Hepatocyte (in vitro differentiated cells): ENCODE data around the gene SRC. TPM values are rescaled to one million over a fixed set of nuclear protein-coding genes. Genes with fewer than 3 reads are reported as not detected.
"Not testable (repeated sequence)": the region's sequence is repeated elsewhere in the genome, so short reads cannot be mapped to it uniquely, and the experiment has no call there.

Experiments used
- DNase-seq: peaks from one replicate; pipeline ENCODE4 v3.0.0-alpha.2; 2016; ENCODE audit warnings: low spot score
- H2AFZ ChIP-seq: fragments of 200-600 bp; sonication (generic); 2 replicates; pipeline ENCODE4 v1.6.0; 2016; ENCODE audit warnings: antibody characterized with exemption, mild to moderate bottlenecking
- H3K27ac ChIP-seq: fragments of 200-600 bp; sonication (generic); 2 replicates; pipeline ENCODE4 v1.5.1; 2016; ENCODE audit warnings: mild to moderate bottlenecking
- H3K27me3 ChIP-seq: fragments of 200-600 bp; sonication (generic); 2 replicates; pipeline ENCODE4 v1.6.1; 2016
- H3K36me3 ChIP-seq: fragments of 200-600 bp; sonication (generic); replicated peaks from 2 replicates; pipeline ENCODE4 v1.5.1; 2016; ENCODE audit warnings: low read depth; ENCODE audit not compliant: insufficient read depth
- H3K4me1 ChIP-seq: fragments of 200-600 bp; sonication (generic); 2 replicates; pipeline ENCODE4 v1.5.1; 2016; ENCODE audit warnings: mild to moderate bottlenecking, moderate library complexity; ENCODE audit not compliant: insufficient read depth
- H3K4me2 ChIP-seq: fragments of 200-600 bp; sonication (generic); 2 replicates; pipeline ENCODE4 v1.6.0; 2016
- H3K4me3 ChIP-seq: fragments of 200-600 bp; sonication (generic); 2 replicates; pipeline ENCODE4 v1.5.1; 2016; ENCODE audit warnings: mild to moderate bottlenecking
- H3K79me2 ChIP-seq: fragments of 200-600 bp; sonication (generic); 2 replicates; pipeline ENCODE4 v1.6.0; 2017; ENCODE audit warnings: mild to moderate bottlenecking
- H3K9me2 ChIP-seq: fragments of 200-600 bp; sonication (generic); replicated peaks from 2 replicates; pipeline ENCODE4 v1.6.0; 2017; ENCODE audit warnings: mild to moderate bottlenecking; ENCODE audit not compliant: insufficient read depth
- H3K9me3 ChIP-seq: fragments of 200-600 bp; sonication (generic); 2 replicates; pipeline ENCODE4 v1.5.1; 2016; ENCODE audit warnings: low read depth, mild to moderate bottlenecking
- H4K20me1 ChIP-seq: fragments of 200-600 bp; sonication (generic); 2 replicates; pipeline ENCODE4 v1.6.0; 2016; ENCODE audit warnings: mild to moderate bottlenecking; ENCODE audit not compliant: insufficient read depth, poor library complexity, severe bottlenecking
- EZH2 ChIP-seq: fragments of 200-600 bp; sonication (generic); IDR thresholded peaks from 2 replicates; pipeline ENCODE4 v1.6.1; 2016; ENCODE audit warnings: antibody characterized with exemption, mild to moderate bottlenecking, borderline replicate concordance
- EZH2phosphoT487 ChIP-seq: fragments of 200-600 bp; sonication (generic); IDR thresholded peaks from one replicate; pipeline ENCODE4 v1.6.1; 2018; ENCODE audit warnings: antibody characterized with exemption, mild to moderate bottlenecking, low read depth, moderate library complexity; ENCODE audit not compliant: unreplicated experiment, severe bottlenecking
- WGBS: methylation state at CpG from one replicate; pipeline ENCODE4 v1.1.6; 2016; ENCODE audit warnings: low lambda C conversion rate; ENCODE audit errors: missing lambda C conversion rate; 5-methylcytosine and 5-hydroxymethylcytosine counted together
- polyA plus RNA-seq: library from polyadenylated mRNA; unstranded; fragments of >200 nt; fragmentation: Nextera tagmentation; extraction: Ambion mirVana; gene quantifications from 2 replicates; pipeline ENCODE4 v1.2.1, GENCODE V29; 2016
- total RNA-seq: library from RNA; depleted of rRNA; stranded (reverse); fragments of >200 nt; gene quantifications from 2 replicates; pipeline ENCODE4 v1.2.3, GENCODE V29; 2014
- TF ChIP-seq, protein P1 (sequence below): fragments of 200-600 bp; sonication (generic); IDR thresholded peaks from 2 replicates; pipeline ENCODE4 v1.5.1; 2016; ENCODE audit warnings: antibody characterized with exemption, mild to moderate bottlenecking; ENCODE audit not compliant: poor library complexity

The SRC gene
- total and polyA plus RNA-seq, 2 experiments from 2014 or later: 55.1 to 69.8 TPM

- Histone ChIP-seq H3K79me2 (peaks cover 85% of the 10 kb centered on the region), H3K36me3 (peaks cover 7% of the 10 kb centered on the region), H3K27me3 (no peaks in the 10 kb centered on the region), H3K4me2 (no peak overlapping the region), H3K4me3 (no peak overlapping the region), H3K27ac (no peak overlapping the region), H4K20me1 (peaks cover 20% of the 10 kb centered on the region), H2AFZ (no peak overlapping the region), H3K9me3 (no peaks in the 10 kb centered on the region), H3K4me1 (no peaks in the 10 kb centered on the region), H3K9me2 (no peaks in the 10 kb centered on the region)
- no peak for TF ChIP-seq EZH2phosphoT487
- no peak for TF ChIP-seq EZH2
- TF ChIP-seq, protein P1, sequence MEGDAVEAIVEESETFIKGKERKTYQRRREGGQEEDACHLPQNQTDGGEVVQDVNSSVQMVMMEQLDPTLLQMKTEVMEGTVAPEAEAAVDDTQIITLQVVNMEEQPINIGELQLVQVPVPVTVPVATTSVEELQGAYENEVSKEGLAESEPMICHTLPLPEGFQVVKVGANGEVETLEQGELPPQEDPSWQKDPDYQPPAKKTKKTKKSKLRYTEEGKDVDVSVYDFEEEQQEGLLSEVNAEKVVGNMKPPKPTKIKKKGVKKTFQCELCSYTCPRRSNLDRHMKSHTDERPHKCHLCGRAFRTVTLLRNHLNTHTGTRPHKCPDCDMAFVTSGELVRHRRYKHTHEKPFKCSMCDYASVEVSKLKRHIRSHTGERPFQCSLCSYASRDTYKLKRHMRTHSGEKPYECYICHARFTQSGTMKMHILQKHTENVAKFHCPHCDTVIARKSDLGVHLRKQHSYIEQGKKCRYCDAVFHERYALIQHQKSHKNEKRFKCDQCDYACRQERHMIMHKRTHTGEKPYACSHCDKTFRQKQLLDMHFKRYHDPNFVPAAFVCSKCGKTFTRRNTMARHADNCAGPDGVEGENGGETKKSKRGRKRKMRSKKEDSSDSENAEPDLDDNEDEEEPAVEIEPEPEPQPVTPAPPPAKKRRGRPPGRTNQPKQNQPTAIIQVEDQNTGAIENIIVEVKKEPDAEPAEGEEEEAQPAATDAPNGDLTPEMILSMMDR: no peak
- 94% methylated on average over 8 of the region's 8 CpGs for WGBS
- no peak for DNase-seq
Observed at GRCh38 chr20:37369846-37370245, 23.9 kb downstream of the SRC start.

DNA sequence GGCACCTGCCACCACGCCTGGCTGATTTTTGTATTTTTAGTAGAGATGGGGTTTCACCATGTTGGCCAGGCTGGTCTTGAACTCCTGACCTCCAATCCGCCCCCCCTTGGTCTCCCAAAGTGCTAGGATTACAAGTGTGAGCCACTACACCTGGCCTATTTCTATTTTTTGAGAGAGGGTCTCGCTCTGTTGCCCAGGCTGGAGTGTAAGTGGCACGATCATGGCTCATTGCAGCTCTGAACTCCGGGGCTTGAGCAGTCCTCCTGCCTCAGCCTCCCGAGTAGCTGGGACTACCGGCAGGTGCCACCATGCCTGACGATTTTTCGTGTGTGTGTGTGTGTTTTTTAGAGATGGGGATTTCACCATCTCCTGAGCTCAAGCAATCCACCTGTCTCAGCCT is 25.9 kb downstream of the SRC start:
- H3K4me1 ChIP-seq, H3K4me3 ChIP-seq, H2AFZ ChIP-seq, H3K9me3 ChIP-seq, H3K27ac ChIP-seq, H3K9me2 ChIP-seq, H3K36me3 ChIP-seq, H3K27me3 ChIP-seq, H3K4me2 ChIP-seq, DNase-seq: not testable (repeated sequence)
- Histone ChIP-seq H3K79me2 (peaks cover 89% of the 10 kb centered on the region), H4K20me1 (peaks cover 12% of the 10 kb centered on the region)
- WGBS: 95% methylated on average over 9 of the region's 9 CpGs

DNA sequence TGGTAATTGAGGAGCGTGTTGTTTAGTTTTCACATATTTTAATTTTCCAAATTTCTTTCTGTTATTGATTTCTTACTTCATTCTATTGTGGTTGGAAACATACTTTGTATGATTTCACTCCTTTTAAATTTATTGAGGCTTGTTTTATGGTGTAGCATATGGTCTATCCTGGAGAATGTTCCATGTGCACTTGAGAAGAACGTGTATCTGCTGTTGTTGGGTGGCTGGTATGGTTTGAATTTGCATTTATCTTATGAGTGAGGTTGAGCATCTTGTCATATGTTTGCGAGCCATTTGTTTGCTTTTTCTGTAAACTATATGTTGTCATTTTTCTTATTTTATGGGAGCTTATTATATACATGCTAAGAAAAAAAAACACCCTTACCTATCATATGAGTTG is 26.5 kb downstream of the SRC start:
- no peaks in the 10 kb centered on the region for H3K27me3 ChIP-seq
- H3K27ac ChIP-seq: no peak overlapping the region
- H2AFZ ChIP-seq: no peak overlapping the region
- H3K9me2 ChIP-seq: no peaks in the 10 kb centered on the region
- no peak overlapping the region for H3K4me3 ChIP-seq
- TF ChIP-seq EZH2 (no peak), EZH2phosphoT487 (no peak)
- TF ChIP-seq, protein P1: no peak
- H4K20me1 ChIP-seq: peaks cover 12% of the 10 kb centered on the region
- H3K9me3 ChIP-seq: no peaks in the 10 kb centered on the region
- peaks cover 95% of the 10 kb centered on the region for H3K79me2 ChIP-seq
- no peak overlapping the region for H3K4me2 ChIP-seq
- no peaks in the 10 kb centered on the region for H3K4me1 ChIP-seq
- WGBS: 88% methylated on average over 3 of the region's 3 CpGs
- DNase-seq: no peak
- H3K36me3 ChIP-seq: no peaks in the 10 kb centered on the region

DNA sequence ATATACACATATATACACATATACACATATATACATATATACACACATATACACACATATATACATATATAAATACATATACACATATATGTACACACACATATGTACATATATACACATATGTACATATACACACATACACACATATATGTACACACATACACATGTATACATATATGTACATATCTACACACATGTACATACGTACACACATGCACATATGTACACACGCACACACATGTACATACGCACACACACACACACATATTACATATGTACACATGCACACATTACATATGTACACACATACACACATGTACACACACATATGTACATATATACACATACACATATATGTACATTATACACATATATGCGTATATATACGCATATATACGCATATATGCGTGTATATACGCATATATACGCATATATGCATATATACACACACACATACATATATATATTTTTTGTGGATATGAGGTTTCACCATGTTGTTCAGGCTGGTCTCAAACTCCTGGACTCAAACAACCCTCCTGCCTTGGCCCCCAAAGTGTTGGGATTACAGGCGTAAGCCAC is 27.2 kb downstream of the SRC start:
- Histone ChIP-seq H3K4me2 (no peak overlapping the region), H3K9me2 (no peaks in the 10 kb centered on the region), H3K36me3 (no peaks in the 10 kb centered on the region), H3K27me3 (no peaks in the 10 kb centered on the region), H4K20me1 (peaks cover 12% of the 10 kb centered on the region), H3K4me3 (no peak overlapping the region), H3K79me2 (peaks cover 96% of the 10 kb centered on the region), H3K9me3 (no peaks in the 10 kb centered on the region), H2AFZ (no peak overlapping the region), H3K4me1 (no peaks in the 10 kb centered on the region), H3K27ac (no peak overlapping the region)
- 94% methylated on average over 10 of the region's 10 CpGs for WGBS
- TF ChIP-seq, protein P1: no peak
- TF ChIP-seq EZH2 (no peak), EZH2phosphoT487 (no peak)
- DNase-seq: no peak
